Measurements from ENCODE around the gene C1orf141. TPM values are rescaled to one million over a fixed set of nuclear protein-coding genes. Genes with fewer than 3 reads are reported as not detected.

Gene C1orf141
- total RNA-seq, 6 experiments from 2014 or later, result not detected

DNA sequence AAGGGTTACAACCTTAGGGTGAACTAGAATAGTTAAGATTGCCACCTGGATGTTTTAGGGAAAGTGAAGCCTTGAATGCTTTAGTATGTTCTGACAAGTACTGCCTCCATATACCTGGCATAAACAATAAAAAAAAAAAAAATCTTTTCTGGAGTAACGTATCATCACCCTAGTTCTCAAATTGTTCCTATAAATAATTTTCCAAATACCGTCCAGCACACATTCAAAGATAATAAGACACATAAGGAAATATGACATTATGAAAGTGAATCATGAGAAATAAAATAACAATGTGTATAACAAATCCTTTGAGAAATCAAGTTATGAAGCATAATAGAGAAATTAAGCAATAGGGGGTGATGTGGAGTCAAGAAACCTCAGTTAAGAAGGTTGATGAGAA, 20.6 kb downstream of the C1orf141 start:
- no peak for TF ChIP-seq POLR2A (IDR thresholded peaks at IDR 0.05)
- TF ChIP-seq, protein P1, sequence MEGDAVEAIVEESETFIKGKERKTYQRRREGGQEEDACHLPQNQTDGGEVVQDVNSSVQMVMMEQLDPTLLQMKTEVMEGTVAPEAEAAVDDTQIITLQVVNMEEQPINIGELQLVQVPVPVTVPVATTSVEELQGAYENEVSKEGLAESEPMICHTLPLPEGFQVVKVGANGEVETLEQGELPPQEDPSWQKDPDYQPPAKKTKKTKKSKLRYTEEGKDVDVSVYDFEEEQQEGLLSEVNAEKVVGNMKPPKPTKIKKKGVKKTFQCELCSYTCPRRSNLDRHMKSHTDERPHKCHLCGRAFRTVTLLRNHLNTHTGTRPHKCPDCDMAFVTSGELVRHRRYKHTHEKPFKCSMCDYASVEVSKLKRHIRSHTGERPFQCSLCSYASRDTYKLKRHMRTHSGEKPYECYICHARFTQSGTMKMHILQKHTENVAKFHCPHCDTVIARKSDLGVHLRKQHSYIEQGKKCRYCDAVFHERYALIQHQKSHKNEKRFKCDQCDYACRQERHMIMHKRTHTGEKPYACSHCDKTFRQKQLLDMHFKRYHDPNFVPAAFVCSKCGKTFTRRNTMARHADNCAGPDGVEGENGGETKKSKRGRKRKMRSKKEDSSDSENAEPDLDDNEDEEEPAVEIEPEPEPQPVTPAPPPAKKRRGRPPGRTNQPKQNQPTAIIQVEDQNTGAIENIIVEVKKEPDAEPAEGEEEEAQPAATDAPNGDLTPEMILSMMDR (IDR thresholded peaks at IDR 0.05), result no peak
- Histone ChIP-seq H3K27ac (no peak overlapping the region), H3K9me3 (no peaks in the 10 kb centered on the region), H3K4me3 (no peak overlapping the region), H3K4me1 (no peaks in the 10 kb centered on the region), H3K27me3 (no peaks in the 10 kb centered on the region), H3K36me3 (no peaks in the 10 kb centered on the region)
- DNase-seq, result no peak
- 41% methylated on average over 2 of the region's 2 CpGs for WGBS (ENCODE audit: insufficient coverage, low coverage, low lambda C conversion rate, missing lambda C conversion rate)
- no peak for ATAC-seq
- intact Hi-C loops (cut with DNase I), result no loop called here

DNA sequence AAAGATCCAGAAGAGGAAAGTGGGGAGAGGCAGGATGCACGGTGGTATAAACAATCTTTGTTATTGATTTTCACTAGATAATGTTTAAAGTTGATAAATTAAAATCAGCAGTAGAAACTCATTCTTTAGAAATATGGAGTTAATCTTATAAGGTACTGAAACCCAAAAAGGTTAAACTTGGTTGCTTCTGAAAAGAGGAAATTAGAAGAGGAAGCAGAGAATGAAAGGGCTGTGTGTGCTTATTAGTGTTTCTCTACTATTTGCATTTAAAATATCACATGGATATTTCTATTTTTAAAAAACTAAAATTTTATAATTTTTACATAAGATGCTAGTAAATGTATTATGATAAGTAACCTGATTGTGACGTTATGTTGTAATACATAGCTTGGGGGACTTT, 24.4 kb downstream of the C1orf141 start:
- no peaks in the 10 kb centered on the region for H3K9me3 ChIP-seq
- no peak for ATAC-seq
- no peak for DNase-seq
- no peaks in the 10 kb centered on the region for H3K36me3 ChIP-seq
- intact Hi-C loops (cut with DNase I), result no loop called here
- H3K27me3 ChIP-seq, result no peaks in the 10 kb centered on the region
- no peak overlapping the region for H3K4me3 ChIP-seq
- no peaks in the 10 kb centered on the region for H3K4me1 ChIP-seq
- TF ChIP-seq, protein P1 (IDR thresholded peaks at IDR 0.05), result no peak
- no peak for TF ChIP-seq POLR2A (IDR thresholded peaks at IDR 0.05)
- no peak overlapping the region for H3K27ac ChIP-seq
- 11% methylated on average over 2 of the region's 2 CpGs for WGBS (ENCODE audit: insufficient coverage, low coverage, low lambda C conversion rate, missing lambda C conversion rate)

DNA sequence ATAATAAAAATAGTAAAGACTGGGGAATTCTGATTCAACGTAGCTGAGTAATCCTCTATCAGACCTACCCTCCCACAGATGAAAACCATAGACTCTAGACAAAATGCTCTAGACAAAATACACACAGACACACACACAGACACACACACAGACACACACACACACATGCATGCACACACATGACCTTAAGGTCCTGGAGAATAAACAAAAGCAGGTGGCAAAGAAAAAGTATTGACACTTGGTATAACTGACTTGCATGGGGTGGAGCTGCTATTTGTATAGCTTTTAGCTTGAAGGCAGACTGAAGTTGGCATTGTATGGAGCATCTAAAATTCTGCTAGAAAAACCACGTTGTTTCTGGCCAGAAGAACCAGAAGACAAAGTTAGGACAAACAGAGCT, 29.3 kb downstream of the C1orf141 start:
- ATAC-seq (no peak), DNase-seq (no peak)
- WGBS (ENCODE audit: insufficient coverage, low coverage, low lambda C conversion rate, missing lambda C conversion rate), result 80% methylated on average over 2 of the region's 2 CpGs
- Histone ChIP-seq H3K9me3 (no peaks in the 10 kb centered on the region), H3K36me3 (no peaks in the 10 kb centered on the region), H3K27ac (no peak overlapping the region), H3K27me3 (no peaks in the 10 kb centered on the region), H3K4me3 (no peak overlapping the region), H3K4me1 (no peaks in the 10 kb centered on the region)
- intact Hi-C loops (cut with DNase I), result no loop called here
- no peak for TF ChIP-seq POLR2A (IDR thresholded peaks at IDR 0.05)
- TF ChIP-seq, protein P1 (IDR thresholded peaks at IDR 0.05), result no peak

DNA sequence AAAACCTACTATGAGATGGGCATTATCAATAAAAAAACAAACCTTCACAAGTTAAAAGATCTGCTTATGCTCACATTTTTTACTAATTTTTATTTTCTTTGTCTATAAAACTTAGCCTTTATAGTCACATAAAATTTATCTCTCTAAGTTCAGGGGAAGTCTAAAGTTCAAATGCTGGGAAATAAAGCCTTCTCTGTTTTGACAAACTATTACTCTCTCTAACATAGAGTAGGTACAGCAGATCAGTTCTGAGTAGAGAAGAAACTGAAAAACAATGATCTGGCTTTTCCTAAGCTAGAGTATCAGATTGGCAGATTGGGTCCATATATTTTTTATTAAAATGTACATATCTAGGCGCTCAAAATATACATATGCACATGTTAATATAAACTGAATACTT, 31.2 kb downstream of the C1orf141 start:
- no peak for TF ChIP-seq POLR2A (IDR thresholded peaks at IDR 0.05)
- TF ChIP-seq, protein P1 (IDR thresholded peaks at IDR 0.05), result no peak
- Histone ChIP-seq H3K4me3 (no peak overlapping the region), H3K27me3 (no peaks in the 10 kb centered on the region), H3K36me3 (no peaks in the 10 kb centered on the region), H3K27ac (no peak overlapping the region), H3K4me1 (no peaks in the 10 kb centered on the region), H3K9me3 (no peaks in the 10 kb centered on the region)
- ATAC-seq (no peak), DNase-seq (no peak)
- intact Hi-C loops (cut with DNase I), result no loop called here
- 67% methylated on average over 1 of the region's 1 CpG for WGBS (ENCODE audit: insufficient coverage, low coverage, low lambda C conversion rate, missing lambda C conversion rate)

DNA sequence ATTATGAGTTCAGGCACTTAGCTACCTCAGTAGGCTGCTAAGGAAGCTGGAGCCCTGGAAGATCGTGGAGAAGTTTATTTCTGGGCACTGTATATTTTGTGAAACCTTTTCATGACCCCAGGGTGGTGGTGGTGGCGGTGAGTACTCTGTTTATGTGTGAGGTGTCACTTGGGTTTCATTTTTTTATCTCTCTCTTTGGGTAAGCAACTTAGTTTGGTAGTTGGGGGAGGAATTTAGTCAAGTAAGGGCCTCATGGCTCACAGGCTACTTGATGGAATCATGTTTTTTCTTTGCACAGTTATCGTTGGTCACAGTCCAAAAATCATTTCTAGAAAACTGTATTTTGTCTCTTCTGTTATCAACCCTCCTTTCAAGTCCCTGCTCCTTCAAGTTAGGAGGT, 33.9 kb downstream of the C1orf141 start:
- intact Hi-C loops (cut with DNase I), result no loop called here
- no peak for TF ChIP-seq POLR2A (IDR thresholded peaks at IDR 0.05)
- TF ChIP-seq, protein P1 (IDR thresholded peaks at IDR 0.05), result no peak
- Histone ChIP-seq H3K27me3 (no peaks in the 10 kb centered on the region), H3K4me3 (no peak overlapping the region), H3K4me1 (no peaks in the 10 kb centered on the region), H3K36me3 (no peaks in the 10 kb centered on the region), H3K27ac (no peak overlapping the region), H3K9me3 (peaks cover 0 to under 1% (median 0%) of the 10 kb centered on the region in 4 donors)
- DNase-seq, result no peak
- WGBS (ENCODE audit: insufficient coverage, low coverage, low lambda C conversion rate, missing lambda C conversion rate), result 32% methylated on average over 3 of the region's 3 CpGs
- no peak for ATAC-seq

All from right lobe of liver (tissue), 6 donors.